Stimulated activated CD4-positive, alpha-beta T cell treated with anti-CD3 and anti-CD28 coated beads, Interleukin-1b, Interleukin-23, amount 100 ng/mL, for 24 hours (primary cell): Measurements from ENCODE around the gene ROR1.

ENCODE experiments used
- DNase-seq, 4 experiments: peaks; one replicate each; pipeline ENCODE4 v3.0.0-alpha.2; 2020; ENCODE audit warnings: low read depth in 4 of 4, low spot score in 1 of 4

ROR1 gene

DNA sequence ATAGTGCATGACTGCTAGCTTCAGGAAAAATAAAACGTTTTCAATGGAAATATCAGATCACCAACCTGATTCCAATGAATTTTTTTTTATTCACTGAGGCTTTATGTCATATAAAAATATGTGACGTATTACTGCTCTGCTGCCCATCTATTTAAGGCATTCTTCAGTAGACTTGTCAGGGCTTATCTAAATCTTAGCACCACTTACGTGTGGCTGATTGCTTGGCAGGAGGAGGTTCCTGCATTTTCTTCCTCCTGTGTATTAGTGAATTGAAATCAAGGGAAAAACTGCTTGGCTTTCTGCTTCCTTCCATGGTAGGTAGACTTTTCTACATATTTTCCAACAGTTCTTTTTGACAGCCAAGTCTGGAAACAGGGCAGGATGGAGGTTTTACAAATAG lies 80.3 kb downstream of the ROR1 start:
- no peak for DNase-seq

DNA sequence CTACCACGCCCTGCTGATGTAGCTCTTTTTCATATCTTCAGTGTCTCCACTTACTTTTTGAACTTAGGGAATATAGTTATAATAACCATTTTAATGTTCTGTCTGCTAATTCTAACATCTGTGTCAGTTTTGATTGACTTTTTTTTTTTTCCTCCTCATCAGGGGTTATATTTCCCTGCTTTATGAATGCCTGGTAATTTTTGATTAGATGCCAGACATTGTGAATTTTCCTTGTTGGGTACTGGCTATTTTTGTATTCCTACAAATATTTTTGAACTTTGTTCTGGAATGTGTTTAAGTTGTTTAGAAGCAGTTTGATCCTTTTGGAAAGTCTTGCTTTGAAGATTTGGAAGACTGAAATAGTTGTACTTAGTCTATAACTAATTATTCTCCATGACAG lies 82.1 kb downstream of the ROR1 start:
- no peak for DNase-seq

DNA sequence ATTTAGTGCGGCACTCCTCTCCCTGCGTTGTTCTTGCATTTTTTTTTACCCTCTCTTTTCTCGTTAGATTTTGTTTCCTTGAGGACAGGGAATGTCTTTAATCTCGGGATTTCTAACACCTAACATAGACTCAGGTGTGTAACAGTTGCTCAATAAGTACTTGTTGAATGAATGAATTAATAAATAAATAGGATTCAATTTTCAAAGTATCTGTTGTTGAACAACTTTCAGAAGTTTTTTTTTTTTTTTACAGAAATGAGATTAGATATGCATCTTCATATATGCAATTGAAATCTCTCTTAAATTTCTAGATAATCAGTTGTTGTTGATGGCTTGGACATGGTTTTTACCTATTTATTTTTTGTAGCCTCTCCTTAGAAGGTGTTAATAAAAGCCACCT lies 83.1 kb downstream of the ROR1 start:
- no peak for DNase-seq

DNA sequence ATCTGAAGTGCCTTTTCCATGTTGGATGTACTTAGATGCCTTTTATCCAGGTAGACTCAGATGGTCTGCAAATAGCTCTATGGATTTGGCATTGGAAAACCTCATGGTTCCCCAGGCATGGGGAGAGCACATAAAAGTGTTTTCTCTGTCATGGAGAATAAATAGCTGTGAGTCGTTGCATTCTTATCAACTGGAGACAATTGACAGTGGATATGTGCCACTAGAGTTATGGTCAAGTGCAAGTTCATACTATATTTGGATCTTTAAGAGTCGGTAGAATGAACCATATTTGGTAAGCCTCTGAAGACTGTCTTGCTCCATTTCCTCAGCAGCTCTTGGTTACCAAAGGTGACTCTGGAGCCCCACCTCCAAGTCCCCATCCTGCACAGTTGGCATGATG lies 83.7 kb downstream of the ROR1 start:
- no peak for DNase-seq

DNA sequence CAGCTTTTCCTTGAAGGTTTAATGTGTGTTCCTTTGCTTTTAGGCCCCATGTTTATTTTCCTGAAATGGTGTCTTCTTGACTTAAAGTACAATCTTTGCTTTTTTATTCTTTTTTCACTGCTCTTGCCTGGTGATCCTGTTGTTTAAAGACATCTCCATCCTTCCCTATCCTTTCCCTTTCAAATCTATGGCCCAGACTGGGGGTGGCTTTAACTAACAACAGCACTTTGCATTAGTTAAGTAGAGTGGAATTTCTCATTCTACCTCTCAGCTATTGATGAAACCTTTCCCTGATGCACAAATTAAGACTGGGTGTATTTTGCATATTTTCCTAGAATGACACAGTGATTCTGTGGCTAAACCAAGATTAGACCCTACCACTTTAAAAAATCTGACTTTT lies 84.3 kb downstream of the ROR1 start:
- no peak for DNase-seq

DNA sequence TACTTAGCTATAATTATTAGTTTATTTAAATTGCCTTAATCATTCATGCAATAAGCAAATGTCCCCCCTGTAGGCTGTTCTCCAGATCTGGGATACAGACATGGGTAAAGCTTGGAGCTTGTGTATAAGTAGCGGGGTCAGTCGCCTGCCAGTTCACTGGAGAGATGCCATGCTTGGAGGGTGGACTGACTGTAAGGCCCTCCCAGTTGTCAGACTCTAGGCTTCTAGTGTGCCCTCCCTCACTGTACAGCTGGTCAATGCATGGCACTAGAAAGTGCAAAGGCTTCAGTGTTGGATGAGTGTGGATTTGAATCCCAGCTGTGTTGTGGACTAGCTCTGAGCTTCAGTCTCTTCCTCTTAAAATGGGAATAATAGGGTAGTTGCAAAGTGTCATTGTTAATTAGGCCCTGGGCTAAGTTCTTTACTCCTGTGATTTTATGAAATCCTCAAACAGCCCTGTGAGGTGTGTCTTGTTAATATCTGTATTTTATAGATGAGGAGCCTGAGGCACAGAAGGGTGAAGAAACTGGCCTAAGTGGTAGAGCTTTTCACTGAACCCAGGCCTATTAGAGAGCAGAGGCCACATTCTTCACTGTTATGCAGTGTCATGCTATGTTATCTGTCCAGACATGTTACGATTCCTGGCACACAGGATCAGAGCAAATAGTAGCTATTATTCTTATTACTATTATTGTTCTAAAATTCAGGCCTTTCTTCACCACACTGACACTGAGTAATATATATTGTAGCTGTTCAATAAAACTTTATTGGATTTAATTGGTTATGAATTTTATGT lies 85.9 kb downstream of the ROR1 start:
- DNase-seq: no peak

DNA sequence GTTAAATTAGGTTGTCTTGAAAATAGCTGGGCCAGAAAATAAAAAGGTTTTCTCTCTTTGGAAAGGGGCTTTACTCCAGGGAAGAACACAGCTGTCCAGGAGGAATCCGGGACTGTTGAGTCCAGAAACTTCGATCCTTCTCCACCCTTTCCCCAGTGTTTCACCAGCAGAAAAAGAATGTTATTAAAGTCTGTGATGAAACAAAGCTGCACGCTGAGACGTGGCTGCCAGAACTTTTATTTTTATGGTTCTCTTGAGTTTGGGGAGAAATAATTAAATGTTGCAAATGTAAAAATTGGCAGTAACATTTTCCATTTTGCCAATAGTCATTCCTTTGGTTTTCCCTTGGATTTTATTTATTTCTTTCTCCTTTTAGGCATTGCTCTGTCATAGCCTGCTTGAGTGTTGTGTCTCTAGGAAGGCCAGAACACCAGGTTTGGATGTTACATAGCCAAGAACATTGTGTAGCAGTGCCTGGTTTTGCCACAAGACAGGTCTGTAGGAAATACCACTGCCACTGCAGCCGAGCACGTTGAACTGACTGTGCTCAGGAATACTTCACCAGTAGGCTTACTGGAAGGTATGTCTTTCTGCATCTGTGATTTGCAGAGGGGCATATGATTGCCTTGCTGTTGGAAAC lies 87.4 kb downstream of the ROR1 start:
- DNase-seq: no peak

DNA sequence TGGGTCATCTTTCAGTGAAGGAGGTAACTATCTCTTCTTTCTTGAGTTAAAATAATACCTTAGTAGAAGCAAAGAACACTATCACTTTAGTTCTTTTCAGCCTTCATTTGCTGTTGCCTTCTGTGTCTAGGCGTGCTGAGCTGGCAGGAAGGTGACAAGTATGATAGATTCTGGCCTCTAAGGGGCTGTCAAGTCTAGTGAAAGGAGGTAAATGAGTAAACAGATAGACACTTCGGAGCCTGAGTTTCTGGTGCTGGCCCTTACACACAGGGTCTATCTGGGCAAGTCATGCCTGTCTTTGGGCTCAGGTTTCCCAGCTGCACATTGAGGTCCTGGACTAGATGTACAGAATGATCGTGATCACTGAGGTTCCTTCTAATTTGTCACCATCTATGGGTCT lies 89.3 kb downstream of the ROR1 start:
- no peak for DNase-seq

DNA sequence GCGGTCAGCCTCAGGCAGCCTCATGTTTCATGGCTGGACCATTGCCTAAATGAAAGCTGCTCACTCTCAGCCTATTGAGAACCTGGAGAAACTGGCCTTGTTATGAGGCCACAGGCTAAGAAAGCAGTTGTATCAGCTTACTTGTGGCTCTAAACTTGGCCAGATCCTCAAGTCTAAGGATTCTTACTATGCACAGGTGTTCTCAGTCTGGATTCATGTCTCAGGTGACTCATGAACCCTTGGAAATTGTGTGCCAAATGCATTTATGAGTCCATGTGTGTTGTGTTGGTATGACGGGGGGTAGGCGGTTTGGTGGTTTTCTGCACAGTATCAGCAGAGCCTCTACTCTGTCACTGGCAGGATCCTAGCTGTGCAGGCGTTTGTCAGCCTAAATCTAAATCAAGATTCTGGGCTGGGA lies 90.4 kb downstream of the ROR1 start:
- DNase-seq: no peak

DNA sequence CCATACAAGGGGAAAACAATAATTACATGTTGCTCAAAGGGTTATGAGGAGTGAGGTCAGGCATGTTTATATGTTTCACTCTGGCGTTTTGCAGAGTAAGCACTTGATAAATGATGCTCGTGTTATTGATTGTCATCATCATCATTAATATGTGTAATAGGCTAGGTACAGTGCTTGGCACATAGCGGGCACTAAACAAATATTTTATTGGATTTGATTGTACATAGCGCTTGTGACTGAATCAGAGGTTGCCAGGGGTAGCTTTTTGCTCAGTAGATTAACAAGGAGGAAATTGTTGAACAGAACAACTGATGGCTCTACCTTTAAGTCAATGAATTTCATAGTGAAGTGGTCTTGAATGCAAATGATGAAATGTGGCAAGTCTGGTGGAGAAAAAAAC lies 91.7 kb downstream of the ROR1 start:
- no peak for DNase-seq

DNA sequence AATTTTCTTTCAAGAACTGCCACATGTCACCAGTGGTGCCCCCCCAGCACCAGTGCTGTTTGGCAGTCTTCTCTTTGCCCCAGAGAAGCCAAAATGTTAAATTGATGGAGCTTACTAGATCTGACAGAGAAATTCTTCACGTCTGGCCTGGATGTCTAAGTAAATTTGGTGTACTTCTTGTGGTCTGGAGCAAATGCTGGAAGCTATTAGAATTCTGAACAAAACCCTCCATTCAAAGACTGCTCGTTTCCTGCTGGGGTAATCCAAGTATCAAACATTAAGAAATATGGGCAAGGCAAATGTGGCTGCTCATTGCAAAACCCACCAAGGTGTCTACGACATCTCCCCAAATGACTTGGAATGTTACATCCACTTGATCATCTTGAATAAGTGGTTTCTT lies 92.3 kb downstream of the ROR1 start:
- DNase-seq: no peak

DNA sequence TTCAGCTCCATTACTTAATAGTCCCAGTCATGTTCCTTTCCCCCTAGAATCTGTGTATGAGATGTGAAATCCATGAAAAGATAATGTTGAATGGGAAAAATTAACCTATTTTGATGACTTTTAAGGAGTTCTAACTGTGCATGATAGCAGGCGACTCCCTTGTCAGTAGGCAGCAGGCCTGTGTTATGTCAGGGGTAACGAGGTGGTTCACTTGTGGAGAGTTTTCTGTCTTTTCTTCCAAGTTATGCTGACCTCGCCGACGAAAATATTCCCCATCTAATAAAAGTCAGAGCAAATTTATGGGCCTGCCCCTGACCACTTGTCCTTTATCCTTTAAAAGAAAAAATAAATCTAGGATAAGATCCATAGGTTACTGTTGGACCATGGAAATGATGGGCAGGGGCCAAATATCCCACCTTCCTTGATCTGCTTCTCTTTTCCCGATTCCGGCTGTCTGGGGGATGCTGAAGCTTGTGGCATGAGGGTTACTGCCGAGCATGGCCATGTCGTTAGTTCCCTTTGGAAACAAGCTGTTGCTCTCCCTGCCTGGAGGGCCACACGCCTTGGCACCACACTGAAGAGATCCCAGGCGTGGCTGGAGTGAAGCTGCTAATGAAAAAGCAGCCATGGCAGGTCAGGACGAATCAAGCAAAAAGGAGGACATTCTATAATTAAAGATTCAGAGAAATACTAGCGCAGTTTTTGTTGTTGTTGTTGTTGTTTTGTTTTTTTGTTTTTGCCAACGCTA lies 93.8 kb downstream of the ROR1 start:
- no peak for DNase-seq

DNA sequence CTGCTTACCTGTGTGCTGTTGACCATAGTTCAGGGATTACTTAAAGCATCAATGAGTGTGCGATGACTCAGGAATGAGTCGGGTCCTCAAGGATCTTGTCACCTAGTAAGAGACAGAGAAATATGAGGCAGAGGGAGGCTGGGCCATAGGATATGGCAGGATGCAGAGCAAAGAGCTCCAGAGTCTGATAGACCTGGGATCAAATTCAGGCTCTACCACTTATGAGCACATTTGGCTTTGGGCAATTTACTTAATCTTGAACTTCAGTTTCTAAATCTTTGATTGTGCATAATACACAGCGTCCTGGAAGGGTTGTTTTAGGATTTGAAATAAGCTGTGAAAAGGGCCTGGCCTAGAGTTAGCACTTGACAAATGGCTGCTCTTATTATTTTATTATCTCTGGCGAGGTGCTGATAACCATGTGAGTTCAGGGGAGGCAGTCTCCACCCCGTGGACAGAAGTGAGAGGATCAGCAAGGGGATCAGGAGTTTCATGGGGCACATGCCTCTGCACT lies 94.5 kb downstream of the ROR1 start:
- DNase-seq: no peak

DNA sequence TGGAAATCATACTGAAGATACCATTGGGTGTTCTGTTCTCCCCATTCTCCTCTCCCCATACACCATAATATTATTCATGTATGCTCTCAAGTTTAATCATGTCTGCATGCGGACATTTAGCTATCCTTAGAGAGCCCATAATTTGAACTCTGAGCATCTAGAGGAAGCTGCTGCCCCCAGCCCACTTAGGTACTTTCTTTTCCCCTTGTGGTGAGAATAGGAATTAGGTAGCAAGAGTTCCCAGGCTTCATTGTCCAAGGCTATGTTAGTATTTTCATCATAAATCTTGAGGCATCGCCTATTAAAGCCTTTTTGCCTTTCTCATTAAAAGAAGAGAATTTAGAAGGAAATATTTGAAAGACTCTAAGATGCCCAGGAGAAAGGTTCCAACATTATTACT lies 96.3 kb downstream of the ROR1 start:
- DNase-seq: no peak

DNA sequence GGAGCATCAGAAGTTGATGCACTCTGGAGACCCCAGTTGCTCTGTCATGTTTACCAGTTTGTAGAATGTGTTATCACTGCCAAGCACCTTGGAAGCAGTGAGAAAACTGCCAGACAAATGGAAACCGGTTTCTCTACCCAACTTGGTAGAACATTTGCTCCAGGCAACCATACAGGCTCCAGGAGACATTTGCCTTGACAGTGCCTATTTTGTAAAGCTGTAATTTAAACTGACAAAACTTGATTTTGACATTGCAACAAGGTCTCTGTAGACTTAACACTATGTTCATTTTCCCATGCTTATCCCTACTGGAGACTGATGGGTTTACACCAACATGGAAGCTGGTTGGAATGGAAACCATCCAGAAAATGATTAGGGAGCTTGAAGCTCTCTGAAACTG lies 97.6 kb downstream of the ROR1 start:
- no peak for DNase-seq

DNA sequence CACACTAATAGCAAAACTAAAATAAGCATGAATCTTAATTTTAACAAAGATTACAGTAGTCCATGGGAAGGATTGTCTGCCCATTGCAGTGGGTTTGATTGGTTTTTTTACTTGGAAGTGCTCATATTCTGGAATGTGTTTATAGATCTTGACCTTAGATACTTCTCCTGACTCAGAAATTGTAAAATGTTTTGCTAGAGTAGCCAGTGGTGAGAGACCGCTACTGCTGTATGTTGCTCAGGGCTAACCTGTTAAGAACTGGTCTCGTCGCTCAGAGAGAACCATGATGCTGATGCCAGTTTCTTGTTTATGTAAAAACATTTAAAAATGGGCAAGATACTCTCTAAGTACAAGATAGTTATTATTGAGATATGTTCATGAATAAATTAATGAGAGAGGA lies 99.9 kb downstream of the ROR1 start:
- DNase-seq: no peak

DNA sequence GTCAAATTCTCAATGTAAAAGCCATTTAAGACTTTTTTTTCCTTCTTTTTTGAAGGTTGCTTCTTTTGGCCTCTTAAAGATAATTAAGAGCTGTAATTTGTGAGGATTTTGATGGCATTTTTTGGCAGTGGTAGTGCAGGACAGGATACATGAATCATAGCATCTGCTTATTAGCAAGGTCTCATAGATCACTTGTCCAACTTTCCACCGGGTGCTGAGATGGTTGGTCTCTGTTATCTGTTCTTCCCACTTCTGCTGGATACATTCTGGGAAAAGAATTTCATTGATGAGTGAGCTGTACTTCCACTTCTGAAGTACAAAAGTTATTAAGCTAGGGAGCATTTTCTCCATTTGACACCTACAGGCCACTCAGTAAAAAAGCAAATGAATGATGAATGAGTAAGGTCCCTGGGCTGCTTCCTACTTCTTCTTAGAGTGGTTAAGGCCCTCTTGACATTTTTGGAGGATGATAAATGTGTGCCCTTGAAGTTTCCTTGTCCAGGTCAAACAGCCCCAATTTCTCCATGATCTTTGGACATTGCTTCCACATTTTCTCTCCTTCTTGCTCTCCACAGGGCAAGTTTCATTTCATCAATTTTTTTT lies 100.6 kb downstream of the ROR1 start:
- DNase-seq: no peak

DNA sequence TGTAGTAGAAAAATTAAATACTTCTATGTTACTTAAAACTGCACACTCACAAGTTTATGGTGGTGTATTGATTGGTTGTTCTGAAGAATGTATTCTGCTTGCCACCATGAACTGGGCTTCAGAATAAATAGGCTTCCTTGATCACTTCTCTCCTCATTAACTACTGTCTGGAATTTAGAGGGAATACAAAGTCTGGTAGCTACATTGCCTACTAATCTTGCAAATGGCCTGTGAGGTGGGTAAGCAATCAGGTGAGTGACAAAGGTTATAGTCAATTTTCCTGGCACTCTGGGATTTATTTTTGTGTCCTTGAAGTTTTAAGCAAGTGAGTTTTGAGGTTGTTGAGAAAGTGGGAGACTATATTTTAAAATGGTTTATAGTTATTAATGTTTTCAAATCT lies 101.8 kb downstream of the ROR1 start:
- DNase-seq: no peak

DNA sequence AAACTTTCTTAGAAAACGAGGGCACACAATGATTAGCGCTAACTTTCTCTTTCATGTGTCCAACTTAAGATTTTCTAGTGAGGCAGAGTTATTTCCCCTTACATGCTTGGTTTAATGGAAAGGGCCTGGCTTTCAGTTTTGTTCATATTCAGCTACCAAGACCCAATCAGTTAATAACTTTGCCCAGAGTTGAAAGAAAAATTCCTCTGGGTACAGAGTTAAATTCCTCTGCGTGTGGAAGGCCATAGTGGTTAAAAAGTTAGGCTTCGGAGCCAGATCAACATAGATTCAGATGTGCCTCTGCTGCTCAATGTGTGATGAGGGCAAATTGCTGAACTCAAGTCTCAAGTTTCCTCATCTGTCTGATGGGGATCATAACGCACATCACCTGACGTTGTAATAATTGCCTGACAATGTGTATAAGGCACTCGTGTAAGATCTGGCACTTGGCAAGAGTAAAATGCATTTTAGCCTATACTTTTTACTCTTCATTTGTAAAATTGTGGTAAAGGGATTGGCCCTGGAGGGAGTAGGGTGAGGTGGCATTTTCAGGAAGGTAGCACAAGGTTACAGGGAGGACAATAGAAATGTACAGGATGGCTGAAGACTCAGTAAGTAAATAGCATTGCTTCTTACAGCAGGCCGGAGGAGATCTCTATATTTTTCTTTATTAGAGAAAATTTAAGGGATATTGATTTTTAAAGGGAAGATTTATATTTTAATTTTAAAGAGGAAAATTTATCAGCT lies 103.4 kb downstream of the ROR1 start:
- no peak for DNase-seq

DNA sequence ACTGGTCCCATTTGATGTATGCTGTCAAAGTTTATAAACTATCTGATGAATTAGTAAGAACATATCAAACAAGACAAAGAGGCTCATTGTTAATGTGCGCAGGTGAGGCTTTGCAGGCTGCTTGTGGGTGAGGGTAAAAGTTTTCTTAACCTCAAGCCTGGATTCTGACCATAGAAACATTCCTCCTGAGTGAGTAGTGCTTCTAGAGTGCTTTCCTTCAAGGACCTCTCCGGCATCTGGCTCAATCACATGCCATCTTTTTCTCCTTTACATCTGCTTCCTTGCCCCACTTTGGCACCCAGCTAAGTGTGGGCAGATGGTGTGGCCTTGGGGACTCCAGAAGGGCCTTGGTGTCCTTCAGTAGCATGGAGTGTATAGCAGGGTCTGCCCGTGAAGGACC lies 104.0 kb downstream of the ROR1 start:
- DNase-seq: no peak

DNA sequence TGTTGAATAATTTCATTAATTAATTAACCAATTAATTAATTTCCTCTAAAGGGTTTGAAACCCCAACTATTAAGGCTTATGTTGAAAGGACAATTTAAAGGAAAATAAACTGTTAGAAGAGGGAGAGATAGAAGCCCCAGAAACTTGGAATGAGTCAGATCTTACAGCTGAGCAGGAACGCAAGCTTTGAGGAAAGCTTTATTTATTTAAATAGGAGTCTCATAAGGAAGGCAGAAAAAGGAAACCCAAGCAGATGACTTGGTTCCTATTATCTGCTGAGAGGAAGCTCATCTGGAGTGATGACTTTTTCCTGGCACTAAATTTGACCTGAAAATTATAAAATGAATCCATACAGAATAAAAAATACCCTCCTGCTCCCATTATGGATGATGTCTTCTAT lies 105.1 kb downstream of the ROR1 start:
- no peak for DNase-seq
